Measurements from ENCODE around the gene PRXL2B. TPM values are rescaled to one million over a fixed set of nuclear protein-coding genes. Genes with fewer than 3 reads are reported as not detected.
A peak's percentile ranks its signal among the peaks of the same experiment; 100 is the strongest.

The PRXL2B gene
- total RNA-seq, 2 experiments from 2014 or later, result 42.2 to 43.2 TPM

GRCh38 chr1:2632561-2633361 is 46.2 kb downstream of the PRXL2B start, which contains the start of gene MMEL1:
TSS of gene MMEL1 (minus strand) at chr1:2633016. CDS start at chr1:2629484, 3,532 bp downstream.
- Mint-ChIP-seq H3K36me3 (no peaks in the 10 kb centered on the region), H3K4me1 (peaks cover 1% of the 10 kb centered on the region), H3K27ac (no peak within 1 kb of the TSS), H3K4me3 (no peak within 1 kb of the TSS), H3K9me3 (peaks cover 4% of the 10 kb centered on the region), H3K27me3 (peaks cover 22% of the 10 kb centered on the region)
- DNase-seq, result no peak

- peaks cover 4% of the 10 kb centered on the region for H3K9me3 Mint-ChIP-seq
- H3K27ac Mint-ChIP-seq, result no peak overlapping the region
- no peaks in the 10 kb centered on the region for H3K36me3 Mint-ChIP-seq
- DNase-seq, result no peak
- H3K4me1 Mint-ChIP-seq, result peaks cover 1% of the 10 kb centered on the region
- no peak overlapping the region for H3K4me3 Mint-ChIP-seq
- H3K27me3 Mint-ChIP-seq, result peaks cover 17% of the 10 kb centered on the region
Measured at GRCh38 chr1:2633366-2633935, 46.9 kb downstream of the PRXL2B start.

- peaks cover 16% of the 10 kb centered on the region for H3K27me3 Mint-ChIP-seq
- peaks cover 4% of the 10 kb centered on the region for H3K9me3 Mint-ChIP-seq
- DNase-seq, result no peak
- H3K4me1 Mint-ChIP-seq, result peaks cover 1% of the 10 kb centered on the region
- no peak overlapping the region for H3K4me3 Mint-ChIP-seq
- no peaks in the 10 kb centered on the region for H3K36me3 Mint-ChIP-seq
- H3K27ac Mint-ChIP-seq, result no peak overlapping the region
Measured at GRCh38 chr1:2633936-2634491, 47.4 kb downstream of the PRXL2B start.

- Mint-ChIP-seq H3K4me3 (no peak overlapping the region), H3K36me3 (no peaks in the 10 kb centered on the region)
Measured at GRCh38 chr1:2635361-2636010, 48.9 kb downstream of the PRXL2B start.

GRCh38 chr1:2636733-2637132 is 50.2 kb downstream of the PRXL2B start:
- Mint-ChIP-seq H3K27me3 (no peaks in the 10 kb centered on the region), H3K9me3 (peaks cover 4% of the 10 kb centered on the region), H3K4me1 (peaks cover 1% of the 10 kb centered on the region), H3K27ac (no peak overlapping the region), H3K36me3 (no peaks in the 10 kb centered on the region), H3K4me3 (no peak overlapping the region)
- no peak for DNase-seq

More at GRCh38 chr1:2635361-2636010, 48.9 kb downstream of the PRXL2B start:
- no peak for DNase-seq
- peaks cover 1% of the 10 kb centered on the region for H3K4me1 Mint-ChIP-seq
- no peak overlapping the region for H3K27ac Mint-ChIP-seq
- peaks cover 4% of the 10 kb centered on the region for H3K9me3 Mint-ChIP-seq
- peaks cover 5% of the 10 kb centered on the region for H3K27me3 Mint-ChIP-seq

GRCh38 chr1:2637442-2638145 is 51.0 kb downstream of the PRXL2B start:
- Mint-ChIP-seq H3K4me1 (peaks cover 1% of the 10 kb centered on the region), H3K27ac (no peak overlapping the region), H3K4me3 (no peak overlapping the region), H3K36me3 (no peaks in the 10 kb centered on the region), H3K9me3 (peaks cover 4% of the 10 kb centered on the region), H3K27me3 (no peaks in the 10 kb centered on the region)
- DNase-seq, result no peak

GRCh38 chr1:2638466-2639115 is 52.0 kb downstream of the PRXL2B start:
- Mint-ChIP-seq H3K27ac (no peak overlapping the region), H3K4me3 (no peak overlapping the region), H3K36me3 (no peaks in the 10 kb centered on the region), H3K27me3 (no peaks in the 10 kb centered on the region), H3K9me3 (peaks cover 4% of the 10 kb centered on the region), H3K4me1 (peaks cover 6% of the 10 kb centered on the region)
- no peak for DNase-seq

- no peaks in the 10 kb centered on the region for H3K36me3 Mint-ChIP-seq
- H3K9me3 Mint-ChIP-seq, result peaks cover 4% of the 10 kb centered on the region
- H3K4me1 Mint-ChIP-seq, result peaks cover 6% of the 10 kb centered on the region
- no peak overlapping the region for H3K4me3 Mint-ChIP-seq
- no peak for DNase-seq
- no peaks in the 10 kb centered on the region for H3K27me3 Mint-ChIP-seq
- no peak overlapping the region for H3K27ac Mint-ChIP-seq
Measured at GRCh38 chr1:2639203-2639602, 52.6 kb downstream of the PRXL2B start.

- Mint-ChIP-seq H3K36me3 (no peaks in the 10 kb centered on the region), H3K4me3 (no peak overlapping the region), H3K27ac (no peak overlapping the region)
Measured at GRCh38 chr1:2639607-2640521, 53.3 kb downstream of the PRXL2B start.

GRCh38 chr1:2640626-2641025 is 54.0 kb downstream of the PRXL2B start:
- Mint-ChIP-seq H3K4me3 (peak overlapping the region; percentile 7), H3K36me3 (no peaks in the 10 kb centered on the region), H3K9me3 (peaks cover 4% of the 10 kb centered on the region), H3K27me3 (no peaks in the 10 kb centered on the region), H3K4me1 (peaks cover 6% of the 10 kb centered on the region), H3K27ac (no peak overlapping the region)
- DNase-seq, result no peak

More at GRCh38 chr1:2639607-2640521, 53.3 kb downstream of the PRXL2B start:
- Mint-ChIP-seq H3K9me3 (peaks cover 4% of the 10 kb centered on the region), H3K4me1 (peaks cover 6% of the 10 kb centered on the region), H3K27me3 (no peaks in the 10 kb centered on the region)
- no peak for DNase-seq

Other genes starting within 250 kb of the PRXL2B start
- 1 to 10 TPM; 6.8 to 7.8 TPM for gene MORN1, start 195.2 kb upstream of the PRXL2B start, total RNA-seq
- gene RER1, start 194.9 kb upstream of the PRXL2B start, total RNA-seq, result 100 to 1,000 TPM; 161 to 176 TPM
- gene PEX10, start 174.2 kb upstream of the PRXL2B start, total RNA-seq, result 10 to 100 TPM; 21.5 to 23.7 TPM
- 1 to 10 TPM; 1.2 to 1.4 TPM for gene PLCH2, start 110.5 kb upstream of the PRXL2B start, total RNA-seq
- gene PANK4, start 60.2 kb upstream of the PRXL2B start, total RNA-seq, result 10 to 100 TPM; 29.8 to 34.3 TPM
- gene HES5, start 56.5 kb upstream of the PRXL2B start, total RNA-seq, result under 1 TPM in 1 of 2 experiments, not detected in 1; 0.28 TPM
- 100 to 1,000 TPM in 1 of 2 experiments, 10 to 100 TPM in 1; 99.6 to 104 TPM for gene TNFRSF14, start 30.4 kb upstream of the PRXL2B start, total RNA-seq
- gene MMEL1, start 46.2 kb downstream of the PRXL2B start, total RNA-seq, result 1 to 10 TPM; 1.5 to 1.6 TPM
- under 1 TPM; 0.48 to 0.58 TPM for gene TTC34, start 214.9 kb downstream of the PRXL2B start, total RNA-seq